ENCODE data around the gene STRIT1. TPM values are rescaled to one million over a fixed set of nuclear protein-coding genes. Genes with fewer than 3 reads are reported as not detected.
A peak's percentile ranks its signal among the peaks of the same experiment; 100 is the strongest.

The STRIT1 gene
- total RNA-seq, 1 experiment from 2014 or later, result not detected

- no peak for TF ChIP-seq EZH2phosphoT487 (IDR thresholded peaks at IDR 0.05; ENCODE audit: borderline replicate concordance, low read length)
- no peak for TF ChIP-seq EZH2 (IDR thresholded peaks at IDR 0.05; ENCODE audit: low read length, unreplicated experiment)
- no peak for TF ChIP-seq CTCF (conservative IDR thresholded peaks at IDR 0.05; ENCODE audit: low read depth, low read length)
- no TSS peak for BruUV-seq (replicated peaks)
- H2AFZ ChIP-seq (ENCODE audit: low read length), result 0 out of 2 replicates have a peak overlapping the region, but pooled peaks have one; percentile 15
- ATAC-seq, result no peak; the same call in 1 of the 2 replicates
- no peaks in the 10 kb centered on the region for H3K27me3 ChIP-seq (ENCODE audit: low read length)
- ChIA-PET POLR2A (ENCODE audit: unreplicated experiment) (no interaction called here), CTCF (no interaction called here)
- H3K9me3 ChIP-seq (ENCODE audit: low read length), result no peaks in the 10 kb centered on the region
- H3K9ac ChIP-seq (ENCODE audit: low read length), result no peak overlapping the region
- H3K4me2 ChIP-seq (ENCODE audit: low read length), result no peak overlapping the region
- peak overlapping the region; percentile 18 for H3K27ac ChIP-seq (ENCODE audit: low read length)
- no peaks in the 10 kb centered on the region for H3K36me3 ChIP-seq (ENCODE audit: low read depth, low read length)
- no peaks in the 10 kb centered on the region for H3F3A ChIP-seq (ENCODE audit: low read length, unreplicated experiment)
- intact Hi-C loops (cut with micrococcal nuclease), result no loop called here
- H3K79me2 ChIP-seq (ENCODE audit: low read length), result no peaks in the 10 kb centered on the region
- H3K9me2 ChIP-seq (replicated peaks; ENCODE audit: low read length), result no peaks in the 10 kb centered on the region
- H4K20me1 ChIP-seq (ENCODE audit: low read length), result no peaks in the 10 kb centered on the region
- no peak overlapping the region for H3K4me3 ChIP-seq (ENCODE audit: low read length)
- peaks cover 14% of the 10 kb centered on the region for H3K4me1 ChIP-seq (ENCODE audit: insufficient read depth, low read length)
- peak; percentile 44 for DNase-seq
Observed at GRCh38 chr3:155243512-155243921, 50.0 kb downstream of the STRIT1 start.

GRCh38 chr3:155242342-155242741 lies 51.1 kb downstream of the STRIT1 start:
- Histone ChIP-seq H3K79me2 (ENCODE audit: low read length) (no peaks in the 10 kb centered on the region), H3K4me3 (ENCODE audit: low read length) (no peak overlapping the region), H3F3A (ENCODE audit: low read length, unreplicated experiment) (no peaks in the 10 kb centered on the region), H3K9me3 (ENCODE audit: low read length) (no peaks in the 10 kb centered on the region), H2AFZ (ENCODE audit: low read length) (no peak overlapping the region), H3K4me2 (ENCODE audit: low read length) (no peak overlapping the region), H3K9me2 (replicated peaks; ENCODE audit: low read length) (no peaks in the 10 kb centered on the region), H4K20me1 (ENCODE audit: low read length) (no peaks in the 10 kb centered on the region), H3K9ac (ENCODE audit: low read length) (no peak overlapping the region), H3K4me1 (ENCODE audit: insufficient read depth, low read length) (peaks cover 14% of the 10 kb centered on the region), H3K27ac (ENCODE audit: low read length) (no peak overlapping the region), H3K36me3 (ENCODE audit: low read depth, low read length) (no peaks in the 10 kb centered on the region), H3K27me3 (ENCODE audit: low read length) (no peaks in the 10 kb centered on the region)
- TF ChIP-seq CTCF (conservative IDR thresholded peaks at IDR 0.05; ENCODE audit: low read depth, low read length), result no peak
- TF ChIP-seq EZH2 (IDR thresholded peaks at IDR 0.05; ENCODE audit: low read length, unreplicated experiment), result no peak
- no peak for TF ChIP-seq EZH2phosphoT487 (IDR thresholded peaks at IDR 0.05; ENCODE audit: borderline replicate concordance, low read length)
- intact Hi-C loops (cut with micrococcal nuclease), result no loop called here
- BruUV-seq (replicated peaks), result no TSS peak
- CTCF ChIA-PET, result no interaction called here
- DNase-seq (no peak), ATAC-seq (no peak)
- POLR2A ChIA-PET (ENCODE audit: unreplicated experiment), result no interaction called here

GRCh38 chr3:155241579-155241978 lies 51.9 kb downstream of the STRIT1 start:
- no peaks in the 10 kb centered on the region for H3K9me2 ChIP-seq (replicated peaks; ENCODE audit: low read length)
- no peak overlapping the region for H3K27ac ChIP-seq (ENCODE audit: low read length)

More at GRCh38 chr3:155241579-155241978, 51.9 kb downstream of the STRIT1 start:
- POLR2A ChIA-PET (ENCODE audit: unreplicated experiment), result no interaction called here
- TF ChIP-seq EZH2phosphoT487 (IDR thresholded peaks at IDR 0.05; ENCODE audit: borderline replicate concordance, low read length), result no peak
- TF ChIP-seq EZH2 (IDR thresholded peaks at IDR 0.05; ENCODE audit: low read length, unreplicated experiment), result no peak
- TF ChIP-seq CTCF (conservative IDR thresholded peaks at IDR 0.05; ENCODE audit: low read depth, low read length), result no peak
- DNase-seq, result no peak
- Histone ChIP-seq H3K4me2 (ENCODE audit: low read length) (no peak overlapping the region), H3K27me3 (ENCODE audit: low read length) (no peaks in the 10 kb centered on the region), H3K36me3 (ENCODE audit: low read depth, low read length) (no peaks in the 10 kb centered on the region), H3F3A (ENCODE audit: low read length, unreplicated experiment) (no peaks in the 10 kb centered on the region), H3K4me1 (ENCODE audit: insufficient read depth, low read length) (peaks cover 14% of the 10 kb centered on the region), H3K79me2 (ENCODE audit: low read length) (no peaks in the 10 kb centered on the region), H4K20me1 (ENCODE audit: low read length) (no peaks in the 10 kb centered on the region), H3K9me3 (ENCODE audit: low read length) (no peaks in the 10 kb centered on the region), H3K9ac (ENCODE audit: low read length) (no peak overlapping the region), H3K4me3 (ENCODE audit: low read length) (no peak overlapping the region), H2AFZ (ENCODE audit: low read length) (no peak overlapping the region)
- intact Hi-C loops (cut with micrococcal nuclease), result no loop called here
- CTCF ChIA-PET, result no interaction called here
- no peak for ATAC-seq
- no TSS peak for BruUV-seq (replicated peaks)

Other genes starting within 250 kb of the STRIT1 start
- 1.2 and 3.1 TPM in 2 replicates for gene MME, start 213.4 kb downstream of the STRIT1 start, total RNA-seq (2014; rRNA removed)